ENCODE data around the gene PCDHGA5.
"Not testable (repeated sequence)": the region's sequence is repeated elsewhere in the genome, so short reads cannot be mapped to it uniquely, and the experiment has no call there.

PCDHGA5 gene

GRCh38 chr5:141414548-141415274, 50.7 kb downstream of the PCDHGA5 start:
- not testable (repeated sequence) for DNase-seq (ENCODE audit: low read depth)

DNA sequence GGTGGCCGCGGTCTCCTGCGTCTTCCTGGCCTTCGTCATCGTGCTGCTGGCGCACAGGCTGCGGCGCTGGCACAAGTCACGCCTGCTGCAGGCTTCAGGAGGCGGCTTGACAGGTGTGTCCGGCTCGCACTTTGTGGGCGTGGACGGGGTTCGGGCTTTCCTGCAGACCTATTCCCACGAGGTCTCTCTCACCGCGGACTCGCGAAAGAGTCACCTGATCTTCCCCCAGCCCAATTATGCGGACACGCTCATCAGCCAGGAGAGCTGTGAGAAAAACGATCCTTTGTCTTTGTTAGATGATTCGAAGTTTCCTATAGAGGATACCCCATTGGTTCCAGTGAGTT, 51.3 kb downstream of the PCDHGA5 start:
- DNase-seq (ENCODE audit: low read depth), result not testable (repeated sequence)
